ENCODE results near the gene TRIM72.
"Not testable (repeated sequence)": the region's sequence is repeated elsewhere in the genome, so short reads cannot be mapped to it uniquely, and the experiment has no call there.

The TRIM72 gene

GRCh38 chr16:31258366-31258765 lies 44.4 kb downstream of the TRIM72 start:
- no peak for DNase-seq (ENCODE audit: low read depth)

GRCh38 chr16:31260136-31260931 lies 46.4 kb downstream of the TRIM72 start:
- DNase-seq (ENCODE audit: low read depth) = no peak

- DNase-seq (ENCODE audit: low read depth) = no peak
Measured at GRCh38 chr16:31262084-31262483, 48.2 kb downstream of the TRIM72 start.

GRCh38 chr16:31265329-31266245 lies 51.7 kb downstream of the TRIM72 start:
- DNase-seq (ENCODE audit: low read depth) = no peak

GRCh38 chr16:31267332-31268032 lies 53.6 kb downstream of the TRIM72 start:
- DNase-seq (ENCODE audit: low read depth) = no peak

- DNase-seq (ENCODE audit: low read depth) = no peak
Measured at GRCh38 chr16:31268033-31268365, 54.1 kb downstream of the TRIM72 start.

GRCh38 chr16:31268891-31269290 lies 55.0 kb downstream of the TRIM72 start:
- no peak for DNase-seq (ENCODE audit: low read depth)

- DNase-seq (ENCODE audit: low read depth) = no peak
Measured at GRCh38 chr16:31269541-31269940, 55.6 kb downstream of the TRIM72 start.

- DNase-seq (ENCODE audit: low read depth) = not testable (repeated sequence)
Measured at GRCh38 chr16:31269973-31270372, 56.1 kb downstream of the TRIM72 start.

GRCh38 chr16:31270795-31271194 lies 56.9 kb downstream of the TRIM72 start:
- DNase-seq (ENCODE audit: low read depth) = no peak

- no peak for DNase-seq (ENCODE audit: low read depth)
Measured at GRCh38 chr16:31271621-31272190, 57.8 kb downstream of the TRIM72 start.

GRCh38 chr16:31273187-31273586 lies 59.3 kb downstream of the TRIM72 start:
- DNase-seq (ENCODE audit: low read depth) = no peak

GRCh38 chr16:31273676-31274075 lies 59.8 kb downstream of the TRIM72 start:
- no peak for DNase-seq (ENCODE audit: low read depth)

- DNase-seq (ENCODE audit: low read depth) = no peak
Measured at GRCh38 chr16:31274831-31275816, 61.2 kb downstream of the TRIM72 start.

- no peak for DNase-seq (ENCODE audit: low read depth)
Measured at GRCh38 chr16:31276600-31276999, 62.7 kb downstream of the TRIM72 start.

GRCh38 chr16:31277659-31278260 lies 63.8 kb downstream of the TRIM72 start:
- DNase-seq (ENCODE audit: low read depth) = no peak

- DNase-seq (ENCODE audit: low read depth) = not testable (repeated sequence)
Measured at GRCh38 chr16:31278853-31279252, 64.9 kb downstream of the TRIM72 start.

Data from amniotic epithelial cell (primary cell).